Endothelial cell of umbilical vein (primary cell): Measurements from ENCODE around the gene BRF1. TPM values are rescaled to one million over a fixed set of nuclear protein-coding genes. Genes with fewer than 3 reads are reported as not detected.

Experiments
- BruUV-seq: library from RNA; stranded (reverse); fragments of 400-500 nt; replicated peaks from 2 replicates; lab custom pipeline; 2021; lab: Mats Ljungman, UMichigan
- CTCF ChIA-PET: fragments of 300-600, 350-600 bp; sonication (Branson Sonifier 250); formaldehyde crosslinking; loops from one replicate; lab custom pipeline; 2021; ENCODE audit warnings: antibody characterized with exemption, inconsistent platforms; lab: Charles Lee
- POLR2A ChIA-PET: fragments of 300-600, 350-600 bp; sonication (Branson Sonifier 250); formaldehyde crosslinking; loops from one replicate; lab custom pipeline; 2021; ENCODE audit warnings: antibody characterized with exemption, inconsistent platforms; lab: Charles Lee
- DNase-seq: peaks from one replicate; pipeline ENCODE4 v3.0.0-alpha.2; 2011; ENCODE audit warnings: low read depth, low spot score
- FAIRE-seq: peaks from 2 replicates; lab custom pipeline; 2011; peaks lifted over from hg19 to GRCh38; lab: Jason Lieb, UNC
- H2AFZ ChIP-seq: 2 replicates; pipeline ENCODE4 v1.6.0; 2012; ENCODE audit warnings: low read depth, low read length, control low read depth, inconsistent platforms
- H3K27ac ChIP-seq: 2 replicates; pipeline ENCODE4 v1.5.1; 2011; ENCODE audit warnings: low read depth, mild to moderate bottlenecking, control low read depth, low read length, moderate library complexity; ENCODE audit not compliant: insufficient read depth
- H3K27me3 ChIP-seq, 2 experiments: 2 replicates each; pipeline versions ENCODE4 v1.6.0 to v1.6.1; 2011; ENCODE audit warnings: low read length in 2 of 2, mixed read lengths in 1 of 2; ENCODE audit not compliant: control insufficient read depth in 2 of 2, insufficient read depth in 2 of 2
- H3K36me3 ChIP-seq, 2 experiments: 2 replicates in 1 of 2; 3 replicates in 1 of 2; pipeline ENCODE4 v1.5.1; 2011; ENCODE audit warnings: low read length in 2 of 2, mild to moderate bottlenecking in 1 of 2, moderate library complexity in 1 of 2; ENCODE audit not compliant: control insufficient read depth in 2 of 2, insufficient read depth in 2 of 2; ENCODE audit errors: extremely low read depth in 1 of 2
- H3K4me1 ChIP-seq: 3 replicates; pipeline ENCODE4 v1.5.1; 2011; ENCODE audit warnings: mild to moderate bottlenecking, low read length; ENCODE audit not compliant: control insufficient read depth, insufficient read depth; ENCODE audit errors: extremely low read depth
- H3K4me2 ChIP-seq: 2 replicates; pipeline ENCODE4 v1.6.1; 2011; ENCODE audit warnings: low read length, control low read depth, mixed read lengths; ENCODE audit not compliant: insufficient read depth
- H3K4me3 ChIP-seq, 3 experiments: fragments of 200-600 bp in 1 of 3; sonication (generic), shearing (Covaris generic) in 1 of 3; replicated peaks in 1 of 3; 2 replicates each; pipeline ENCODE4 v1.5.1; 2011 to 2016; ENCODE audit warnings: control low read depth in 3 of 3, low read length in 3 of 3, mild to moderate bottlenecking in 2 of 3, inconsistent platforms in 1 of 3, low read depth in 1 of 3, moderate library complexity in 1 of 3; ENCODE audit not compliant: insufficient read depth in 1 of 3
- H3K79me2 ChIP-seq: 2 replicates; pipeline ENCODE4 v1.6.0; 2012; ENCODE audit warnings: low read length, inconsistent platforms; ENCODE audit not compliant: control insufficient read depth, insufficient read depth
- H3K9ac ChIP-seq: replicated peaks from 2 replicates; pipeline ENCODE3; 2011; ENCODE audit warnings: low read length, control low read depth; ENCODE audit not compliant: insufficient read depth; ENCODE audit errors: extremely low read depth
- H3K9me1 ChIP-seq: replicated peaks from 3 replicates; pipeline ENCODE4 v1.6.0; 2011; ENCODE audit warnings: mild to moderate bottlenecking, low read length; ENCODE audit not compliant: control insufficient read depth, insufficient read depth; ENCODE audit errors: extremely low read depth
- H3K9me3 ChIP-seq: replicated peaks from 2 replicates; pipeline ENCODE4 v1.5.1; 2012; ENCODE audit warnings: low read length, inconsistent platforms; ENCODE audit not compliant: control insufficient read depth, insufficient read depth
- H4K20me1 ChIP-seq: replicated peaks from 2 replicates; pipeline ENCODE3; 2011; ENCODE audit warnings: mild to moderate bottlenecking, low read length; ENCODE audit not compliant: control insufficient read depth, insufficient read depth; ENCODE audit errors: extremely low read depth
- EZH2 ChIP-seq: IDR thresholded peaks from 2 replicates; pipeline ENCODE4 v1.6.1; 2012; ENCODE audit warnings: borderline replicate concordance, low read depth, mild to moderate bottlenecking, moderate library complexity, low read length, inconsistent platforms; ENCODE audit not compliant: severe bottlenecking
- FOS ChIP-seq: IDR thresholded peaks from 2 replicates; pipeline ENCODE4 v1.6.1; 2011; ENCODE audit warnings: mild to moderate bottlenecking, low read length, moderate library complexity, borderline replicate concordance; ENCODE audit not compliant: insufficient read depth
- GATA2 ChIP-seq: IDR thresholded peaks from 2 replicates; pipeline ENCODE4 v1.7.0; 2011; ENCODE audit warnings: low read depth, mild to moderate bottlenecking, moderate library complexity, mixed read lengths, low read length; ENCODE audit not compliant: insufficient read length, insufficient read depth
- JUN ChIP-seq: IDR thresholded peaks from 2 replicates; pipeline ENCODE4 v1.6.1; 2011; ENCODE audit warnings: borderline replicate concordance, low read depth; ENCODE audit not compliant: insufficient read length, insufficient read depth
- MYC ChIP-seq: IDR thresholded peaks from one replicate; pipeline ENCODE4 v1.6.1; 2011; ENCODE audit warnings: mild to moderate bottlenecking, low read depth, low read length
- POLR2A ChIP-seq: IDR thresholded peaks from 2 replicates; pipeline ENCODE4 v1.6.1; 2012; ENCODE audit warnings: low read depth, mild to moderate bottlenecking, control low read depth, low read length
- POLR2AphosphoS5 ChIP-seq: IDR thresholded peaks from 2 replicates; pipeline ENCODE4 v1.6.1; 2012; ENCODE audit warnings: low read depth, mild to moderate bottlenecking, control low read depth, low read length, moderate library complexity; ENCODE audit not compliant: insufficient read depth
- dilution Hi-C: fragments of 300-500 bp; cut with MboI; formaldehyde crosslinking; loops from one replicate; pipeline ENCODE4 v1.15.0; 2019; ENCODE audit warnings: low sequenced_read_pairs; ENCODE audit not compliant: extremely low pct_ligation_motif_present
- intact Hi-C: fragments of 100-400 bp; cut with micrococcal nuclease; formaldehyde crosslinking; loops from one replicate; pipeline ENCODE4 v1.10.0; 2022
- polyA plus RNA-seq, 4 experiments: library from polyadenylated mRNA; depleted of rRNA in 3 of 4; stranded (reverse) in 3 of 4; unstranded in 1 of 4; fragments of >200 nt; gene quantifications; 2 replicates each; pipeline versions ENCODE4 v1.2.1 to v1.2.3, GENCODE V29; 2011 to 2012; ENCODE audit warnings: missing spikeins in 1 of 4
- total RNA-seq: library from RNA; stranded (reverse); gene quantifications from 2 replicates; pipeline ENCODE4 v1.2.3, GENCODE V29; 2021
- TF ChIP-seq, protein P1 (sequence below), 2 donors: IDR thresholded peaks; 1 replicate in 1 of 2; 2 replicates in 1 of 2; pipeline ENCODE4 v1.5.1; 2011; ENCODE audit warnings: low read length in 2 of 2, mild to moderate bottlenecking in 2 of 2, moderate library complexity in 2 of 2, control low read depth in 1 of 2, inconsistent platforms in 1 of 2, low read depth in 1 of 2; ENCODE audit not compliant: insufficient read depth in 1 of 2; ENCODE audit errors: extremely low read depth in 1 of 2
- TF ChIP-seq, protein P2 (sequence below): IDR thresholded peaks from 2 replicates; pipeline ENCODE4 v1.6.1; 2011; ENCODE audit not compliant: insufficient read depth, insufficient read length

BRF1 gene
- total and polyA plus RNA-seq, 2 donors (not counting 3 experiments of a cell fraction or from before 2014, with no cell fraction given), result 19.0 to 47.2 TPM

- Histone ChIP-seq H3K27ac (peak overlapping the region; percentile 76), H3K4me2 (no peak overlapping the region), H3K9me1 (no peaks in the 10 kb centered on the region), H2AFZ (no peak overlapping the region), H3K27me3 (no peaks in the 10 kb centered on the region), H4K20me1 (no peaks in the 10 kb centered on the region), H3K4me1 (peaks cover 57% of the 10 kb centered on the region), H3K9ac (peak overlapping the region; percentile 41), H3K36me3 (no peaks in the 10 kb centered on the region), H3K4me3 (no peak overlapping the region), H3K79me2 (no peaks in the 10 kb centered on the region), H3K9me3 (no peaks in the 10 kb centered on the region)
- POLR2A ChIA-PET, result interaction anchor here (0.5 kb wide), 1 partner anchor 24 kb away, joined by 4 read pairs; no protein-coding TSS in a partner anchor
- DNase-seq (peak; percentile 66), FAIRE-seq (peak; percentile 87)
- dilution Hi-C loops (no loop called here), intact Hi-C loops (loop anchor here (1.0 kb wide), 1 partner anchor 19 kb away; no protein-coding TSS in a partner anchor)
- peak; percentile 94 for TF ChIP-seq POLR2AphosphoS5
- TF ChIP-seq POLR2A, result peak; percentile 58
- TF ChIP-seq EZH2, result no peak
- TF ChIP-seq JUN, result no peak
- TF ChIP-seq GATA2, result no peak
- TF ChIP-seq, protein P1, sequence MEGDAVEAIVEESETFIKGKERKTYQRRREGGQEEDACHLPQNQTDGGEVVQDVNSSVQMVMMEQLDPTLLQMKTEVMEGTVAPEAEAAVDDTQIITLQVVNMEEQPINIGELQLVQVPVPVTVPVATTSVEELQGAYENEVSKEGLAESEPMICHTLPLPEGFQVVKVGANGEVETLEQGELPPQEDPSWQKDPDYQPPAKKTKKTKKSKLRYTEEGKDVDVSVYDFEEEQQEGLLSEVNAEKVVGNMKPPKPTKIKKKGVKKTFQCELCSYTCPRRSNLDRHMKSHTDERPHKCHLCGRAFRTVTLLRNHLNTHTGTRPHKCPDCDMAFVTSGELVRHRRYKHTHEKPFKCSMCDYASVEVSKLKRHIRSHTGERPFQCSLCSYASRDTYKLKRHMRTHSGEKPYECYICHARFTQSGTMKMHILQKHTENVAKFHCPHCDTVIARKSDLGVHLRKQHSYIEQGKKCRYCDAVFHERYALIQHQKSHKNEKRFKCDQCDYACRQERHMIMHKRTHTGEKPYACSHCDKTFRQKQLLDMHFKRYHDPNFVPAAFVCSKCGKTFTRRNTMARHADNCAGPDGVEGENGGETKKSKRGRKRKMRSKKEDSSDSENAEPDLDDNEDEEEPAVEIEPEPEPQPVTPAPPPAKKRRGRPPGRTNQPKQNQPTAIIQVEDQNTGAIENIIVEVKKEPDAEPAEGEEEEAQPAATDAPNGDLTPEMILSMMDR (IDR thresholded peaks at IDR 0.05; ENCODE audit: extremely low read depth in 1 of 2, insufficient read depth in 1 of 2, low read depth in 1 of 2, low read length in 2 of 2), result no peak
- no peak for TF ChIP-seq FOS
- TF ChIP-seq, protein P2, sequence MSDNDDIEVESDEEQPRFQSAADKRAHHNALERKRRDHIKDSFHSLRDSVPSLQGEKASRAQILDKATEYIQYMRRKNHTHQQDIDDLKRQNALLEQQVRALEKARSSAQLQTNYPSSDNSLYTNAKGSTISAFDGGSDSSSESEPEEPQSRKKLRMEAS, result no peak
- TF ChIP-seq MYC, result peak; percentile 10
- BruUV-seq, result no TSS peak
- CTCF ChIA-PET, result interaction anchor here (1.1 kb wide), 1 partner anchor 178 kb away, joined by 3 read pairs; no protein-coding TSS in a partner anchor
Observed at GRCh38 chr14:105173901-105174894, 126.6 kb downstream of the BRF1 start.
